ENCODE data around the gene NRXN3. TPM values are rescaled to one million over a fixed set of nuclear protein-coding genes. Genes with fewer than 3 reads are reported as not detected.

NRXN3 gene
- total RNA-seq, 4 donors from 2014 or later = 4.1 to 11.9 (median 5.8) TPM

- no peaks in the 10 kb centered on the region for H3K4me1 ChIP-seq
- 82 to 92% methylated on average over 1 of the region's 1 CpG for WGBS, 2 donors (ENCODE audit: low coverage in 1 of 2)
- no peaks in the 10 kb centered on the region for H3K9me3 ChIP-seq
- no peak overlapping the region for H3K27ac ChIP-seq
- H3K4me3 ChIP-seq = no peak overlapping the region
- no peak for TF ChIP-seq EP300 (IDR thresholded peaks at IDR 0.05; ENCODE audit: low read depth)
- no peak for TF ChIP-seq POLR2AphosphoS5 (IDR thresholded peaks at IDR 0.05)
- no peak for TF ChIP-seq CTCF (IDR thresholded peaks at IDR 0.05)
- TF ChIP-seq POLR2A (IDR thresholded peaks at IDR 0.05) = no peak
- intact Hi-C loops (cut with DNase I; ENCODE audit: low total_unique reads) (loop anchor here (5.0 kb wide), 1 partner anchor 1088 kb away; no protein-coding TSS in a partner anchor), in situ Hi-C loops (cut with MboI; ENCODE audit: low pct_ligation_motif_present in 1 of 4, low pct_unique_long_range_greater_than_20kb in 1 of 4, low sequenced_read_pairs in 3 of 4) (no loop called here)
- H3K27me3 ChIP-seq = no peaks in the 10 kb centered on the region
- H3K36me3 ChIP-seq = no peaks in the 10 kb centered on the region
- no peak for DNase-seq
Measured at GRCh38 chr14:78324353-78324752, 154.2 kb downstream of the NRXN3 start.

GRCh38 chr14:78325911-78326310, 155.7 kb downstream of the NRXN3 start:
- Histone ChIP-seq H3K27ac (no peak overlapping the region), H3K36me3 (no peaks in the 10 kb centered on the region), H3K4me3 (no peak overlapping the region), H3K9me3 (no peaks in the 10 kb centered on the region), H3K27me3 (no peaks in the 10 kb centered on the region), H3K4me1 (no peaks in the 10 kb centered on the region)
- intact Hi-C loops (cut with DNase I; ENCODE audit: low total_unique reads) = no loop called here
- 52 to 83% methylated on average over 1 to 2 of the region's 2 CpGs for WGBS, 2 donors (ENCODE audit: low coverage in 1 of 2)
- DNase-seq = no peak
- TF ChIP-seq POLR2A (IDR thresholded peaks at IDR 0.05) (no peak), CTCF (IDR thresholded peaks at IDR 0.05) (no peak), POLR2AphosphoS5 (IDR thresholded peaks at IDR 0.05) (no peak), EP300 (IDR thresholded peaks at IDR 0.05; ENCODE audit: low read depth) (no peak)
- in situ Hi-C loops (cut with MboI; ENCODE audit: low pct_ligation_motif_present in 1 of 4, low pct_unique_long_range_greater_than_20kb in 1 of 4, low sequenced_read_pairs in 3 of 4) = no loop called here

- intact Hi-C loops (cut with DNase I; ENCODE audit: low total_unique reads) (no loop called here), in situ Hi-C loops (cut with MboI; ENCODE audit: low pct_ligation_motif_present in 1 of 4, low pct_unique_long_range_greater_than_20kb in 1 of 4, low sequenced_read_pairs in 3 of 4) (no loop called here)
- H3K9me3 ChIP-seq = no peaks in the 10 kb centered on the region
- no peak overlapping the region for H3K4me3 ChIP-seq
- H3K36me3 ChIP-seq = no peaks in the 10 kb centered on the region
- no peak for DNase-seq
- 80 to 82% methylated on average over 7 of the region's 7 CpGs for WGBS, 2 donors (ENCODE audit: low coverage in 1 of 2)
- TF ChIP-seq EP300 (IDR thresholded peaks at IDR 0.05; ENCODE audit: low read depth) (no peak), POLR2AphosphoS5 (IDR thresholded peaks at IDR 0.05) (no peak), POLR2A (IDR thresholded peaks at IDR 0.05) (no peak), CTCF (IDR thresholded peaks at IDR 0.05) (no peak)
- H3K27ac ChIP-seq = no peak overlapping the region
- H3K27me3 ChIP-seq = no peaks in the 10 kb centered on the region
- H3K4me1 ChIP-seq = no peaks in the 10 kb centered on the region
Measured at GRCh38 chr14:78327426-78328221, 157.5 kb downstream of the NRXN3 start.

- Histone ChIP-seq H3K27me3 (no peaks in the 10 kb centered on the region), H3K27ac (no peak overlapping the region), H3K4me1 (no peaks in the 10 kb centered on the region), H3K9me3 (no peaks in the 10 kb centered on the region), H3K36me3 (no peaks in the 10 kb centered on the region), H3K4me3 (no peak overlapping the region)
- no peak for DNase-seq
- TF ChIP-seq POLR2AphosphoS5 (IDR thresholded peaks at IDR 0.05) (no peak), EP300 (IDR thresholded peaks at IDR 0.05; ENCODE audit: low read depth) (no peak), POLR2A (IDR thresholded peaks at IDR 0.05) (no peak), CTCF (IDR thresholded peaks at IDR 0.05) (no peak)
- WGBS, 2 donors (ENCODE audit: low coverage in 1 of 2) = 78% methylated on average over 1 of the region's 1 CpG; no CpG with 5 or more reads in 1 of the 2 donors
- intact Hi-C loops (cut with DNase I; ENCODE audit: low total_unique reads) (no loop called here), in situ Hi-C loops (cut with MboI; ENCODE audit: low pct_ligation_motif_present in 1 of 4, low pct_unique_long_range_greater_than_20kb in 1 of 4, low sequenced_read_pairs in 3 of 4) (no loop called here)
Measured at GRCh38 chr14:78329371-78329770, 159.2 kb downstream of the NRXN3 start.
